GM21786 (cell line): ENCODE data around the gene SLC39A11.
"Not testable (repeated sequence)": the region's sequence is repeated elsewhere in the genome, so short reads cannot be mapped to it uniquely, and the experiment has no call there.

ENCODE experiments used
- ATAC-seq: cut with Tn5 transposase; IDR thresholded peaks from one replicate; pipeline ENCODE4 v1.9.1; 2021; ENCODE audit not compliant: unreplicated experiment

SLC39A11 gene

GRCh38 chr17:73072219-73072962 lies 20.1 kb downstream of the SLC39A11 start:
- ATAC-seq, result no peak

- no peak for ATAC-seq
These were observed 21.2 kb downstream of the SLC39A11 start for GRCh38 chr17:73071066-73071999.

GRCh38 chr17:73069841-73070240 lies 22.6 kb downstream of the SLC39A11 start:
- no peak for ATAC-seq

GRCh38 chr17:73069164-73069770 lies 23.2 kb downstream of the SLC39A11 start:
- ATAC-seq, result no peak

GRCh38 chr17:73068322-73069153 lies 23.9 kb downstream of the SLC39A11 start:
- no peak for ATAC-seq

- ATAC-seq, result not testable (repeated sequence)
These were observed 24.8 kb downstream of the SLC39A11 start for GRCh38 chr17:73067699-73068098.

- ATAC-seq, result no peak
These were observed 25.4 kb downstream of the SLC39A11 start for GRCh38 chr17:73067075-73067474.

- no peak for ATAC-seq
These were observed 26.2 kb downstream of the SLC39A11 start for GRCh38 chr17:73066148-73066884.

GRCh38 chr17:73065376-73065775 lies 27.1 kb downstream of the SLC39A11 start:
- no peak for ATAC-seq

GRCh38 chr17:73064084-73064938 lies 28.2 kb downstream of the SLC39A11 start:
- ATAC-seq, result no peak

GRCh38 chr17:73062726-73063125 lies 29.8 kb downstream of the SLC39A11 start:
- no peak for ATAC-seq

- ATAC-seq, result no peak
These were observed 31.3 kb downstream of the SLC39A11 start for GRCh38 chr17:73061161-73061560.

- ATAC-seq, result no peak
These were observed 31.8 kb downstream of the SLC39A11 start for GRCh38 chr17:73060721-73061120.

- not testable (repeated sequence) for ATAC-seq
These were observed 32.8 kb downstream of the SLC39A11 start for GRCh38 chr17:73059713-73060112.

- ATAC-seq, result no peak
These were observed 34.5 kb downstream of the SLC39A11 start for GRCh38 chr17:73058022-73058421.

- ATAC-seq, result no peak
These were observed 35.3 kb downstream of the SLC39A11 start for GRCh38 chr17:73057196-73057595.

GRCh38 chr17:73052923-73053322 lies 39.6 kb downstream of the SLC39A11 start:
- no peak for ATAC-seq

- no peak for ATAC-seq
These were observed 41.7 kb downstream of the SLC39A11 start for GRCh38 chr17:73050797-73051196.

GRCh38 chr17:73048170-73048569 lies 44.3 kb downstream of the SLC39A11 start:
- ATAC-seq, result no peak
